K562 (cell line): Measurements from ENCODE around the gene GRWD1. TPM values are rescaled to one million over a fixed set of nuclear protein-coding genes. Genes with fewer than 3 reads are reported as not detected.

ENCODE experiments used
- ATAC-seq: fragments of 200-7000 bp; cut with Tn5 transposase; 3 replicates; pipeline ENCODE4 v1.9.1; 2020; ENCODE audit warnings: moderate library complexity
- BruUV-seq: library from RNA; stranded (reverse); fragments of 400-500 nt; replicated peaks from 2 replicates; lab custom pipeline; 2021; lab: Mats Ljungman, UMichigan
- CTCF ChIA-PET: fragments of 300-600 bp; formaldehyde crosslinking; extraction: SDS; loops from one replicate; lab custom pipeline; 2021; ENCODE audit warnings: low intra/inter-chr PET ratio; lab: Yijun Ruan, JAX
- POLR2A ChIA-PET: fragments of 300-600, 350-650 bp; sonication (Branson Sonifier 250); formaldehyde crosslinking; extraction: SDS; loops from one replicate; lab custom pipeline; 2021; ENCODE audit warnings: antibody characterized with exemption, inconsistent platforms; lab: Yijun Ruan, JAX
- DNase-seq, 4 experiments: peaks; one replicate each; pipeline versions ENCODE4 v3.0.0 to v3.0.0-alpha.2; 2011 to 2018; ENCODE audit warnings: low spot score in 3 of 4, mixed read lengths in 3 of 4; ENCODE audit errors: extremely low read depth in 1 of 4
- FAIRE-seq: peaks from 2 replicates; lab custom pipeline; 2011; peaks lifted over from hg19 to GRCh38; lab: Jason Lieb, UNC
- H2AFZ ChIP-seq: 2 replicates; pipeline ENCODE4 v1.6.0; 2011; ENCODE audit warnings: low read depth, low read length, control low read depth, inconsistent platforms
- H3K27ac ChIP-seq: fragments of 200-600 bp; 3 replicates; pipeline ENCODE4 v1.8.0; 2011; ENCODE audit warnings: low read depth, mild to moderate bottlenecking, control low read depth, inconsistent platforms, low read length, moderate library complexity, mixed read lengths; ENCODE audit errors: extremely low read depth
- H3K27me3 ChIP-seq, 2 experiments: fragments of 300-600 bp in 1 of 2; 2 replicates in 1 of 2; 3 replicates in 1 of 2; pipeline versions ENCODE4 v1.6.0 to v1.8.0; 2011; ENCODE audit warnings: inconsistent platforms in 2 of 2, low read length in 2 of 2, mild to moderate bottlenecking in 1 of 2, mixed read lengths in 1 of 2, moderate library complexity in 1 of 2; ENCODE audit not compliant: control insufficient read depth in 2 of 2, insufficient read depth in 2 of 2
- H3K36me3 ChIP-seq: fragments of 300-600 bp; 3 replicates; pipeline ENCODE4 v1.8.0; 2011; ENCODE audit warnings: mild to moderate bottlenecking, low read length, inconsistent platforms; ENCODE audit not compliant: control insufficient read depth, insufficient read depth
- H3K4me1 ChIP-seq, 2 experiments: fragments of 200-600 bp in 1 of 2; replicated peaks in 1 of 2; 2 replicates in 1 of 2; 3 replicates in 1 of 2; pipeline versions ENCODE4 v1.5.1 to v1.8.0; 2011; ENCODE audit warnings: inconsistent platforms in 2 of 2, low read length in 2 of 2, mild to moderate bottlenecking in 1 of 2, mixed read lengths in 1 of 2, moderate library complexity in 1 of 2; ENCODE audit not compliant: control insufficient read depth in 2 of 2, insufficient read depth in 2 of 2
- H3K4me2 ChIP-seq: 2 replicates; pipeline ENCODE4 v1.6.1; 2011; ENCODE audit warnings: low read length, control low read depth, inconsistent platforms, mixed read lengths; ENCODE audit not compliant: insufficient read depth
- H3K4me3 ChIP-seq: fragments of 200-600 bp; sonication (generic), shearing (Covaris generic); 2 replicates; pipeline ENCODE4 v1.5.1; 2016; ENCODE audit warnings: control low read depth, inconsistent platforms
- H3K79me2 ChIP-seq: fragments of 200-600 bp; 3 replicates; pipeline ENCODE4 v1.8.0; 2011; ENCODE audit warnings: low read length, inconsistent platforms; ENCODE audit not compliant: control insufficient read depth, insufficient read depth
- H3K9ac ChIP-seq, 2 experiments: 2 replicates each; pipeline versions ENCODE4 v1.6.0 to v1.6.1; 2011; ENCODE audit warnings: low read depth in 2 of 2, low read length in 2 of 2, control low read depth in 1 of 2, inconsistent platforms in 1 of 2, mild to moderate bottlenecking in 1 of 2, mixed read lengths in 1 of 2; ENCODE audit not compliant: insufficient read depth in 1 of 2
- H3K9me1 ChIP-seq: one replicate; pipeline ENCODE4 v1.6.0; 2011; ENCODE audit warnings: inconsistent platforms, mild to moderate bottlenecking, low read length, moderate library complexity; ENCODE audit not compliant: control insufficient read depth, insufficient read depth
- H3K9me3 ChIP-seq: replicated peaks from 2 replicates; pipeline ENCODE4 v1.5.1; 2011; ENCODE audit warnings: low read depth, low read length, inconsistent platforms; ENCODE audit not compliant: control insufficient read depth, insufficient read depth
- H4K20me1 ChIP-seq: replicated peaks from 2 replicates; pipeline ENCODE4 v1.6.1; 2011; ENCODE audit warnings: low read length, inconsistent platforms, mixed read lengths; ENCODE audit not compliant: control insufficient read depth, insufficient read depth
- HNRNPUL1 ChIP-seq: fragments of 200-400 bp; formaldehyde crosslinking; IDR thresholded peaks from 2 replicates; pipeline ENCODE4 v1.6.1; 2017; ENCODE audit warnings: low read length
- MCM5 ChIP-seq: fragments of 450-650 bp; IDR thresholded peaks from 2 replicates; pipeline ENCODE4 v1.6.1; 2016; ENCODE audit warnings: low read depth
- MTA1 ChIP-seq: fragments of 450-650 bp; IDR thresholded peaks from 2 replicates; pipeline ENCODE4 v1.6.1; 2017; ENCODE audit warnings: borderline replicate concordance
- POLR2G ChIP-seq: fragments of 200-400 bp; formaldehyde crosslinking; IDR thresholded peaks from 2 replicates; pipeline ENCODE4 v1.6.1; 2017; ENCODE audit warnings: low read depth, mild to moderate bottlenecking, antibody characterized with exemption, low read length, moderate library complexity
- RBFOX2 ChIP-seq: fragments of 200-400 bp; formaldehyde crosslinking; IDR thresholded peaks from 2 replicates; pipeline ENCODE4 v1.6.1; 2017; ENCODE audit warnings: low read depth, mild to moderate bottlenecking, low read length, moderate library complexity
- SUPT5H ChIP-seq: fragments of 450-650 bp; IDR thresholded peaks from 2 replicates; pipeline ENCODE4 v1.6.1; 2016
- ZNF197 ChIP-seq: fragments of 200-800 bp; sonication (Bioruptor generic); IDR thresholded peaks from 2 replicates; pipeline ENCODE4 v1.6.1; 2016; ENCODE audit warnings: low read depth, missing genetic modification characterization, missing compliant biosample characterization
- ZNF518B ChIP-seq: fragments of 250-450 bp; sonication (Bioruptor Pico); IDR thresholded peaks from 2 replicates; pipeline ENCODE4 v1.5.0; 2021; ENCODE audit warnings: mild to moderate bottlenecking, moderate library complexity
- ZNF696 ChIP-seq: fragments of 250-450 bp; sonication (Bioruptor Pico); conservative IDR thresholded peaks from 2 replicates; pipeline ENCODE4 v1.4.0; 2020; ENCODE audit warnings: mild to moderate bottlenecking, moderate library complexity
- WGBS: fragments of 100-300 bp; shearing (Covaris generic); methylation state at CpG from one replicate; pipeline ENCODE4 v1.1.6; 2016; ENCODE audit warnings: low coverage, mixed read lengths; ENCODE audit not compliant: insufficient coverage; ENCODE audit errors: missing lambda C conversion rate; 5-methylcytosine and 5-hydroxymethylcytosine counted together
- in situ Hi-C: fragments of 300-500 bp; cut with MboI; formaldehyde crosslinking; loops from 4 replicates; pipeline ENCODE4 v1.15.0; 2018; ENCODE audit warnings: inconsistent platforms, mixed read lengths
- intact Hi-C: fragments of 100-400 bp; cut with micrococcal nuclease; formaldehyde crosslinking; loops from 2 replicates; pipeline ENCODE4 v1.14.2; 2022
- polyA plus RNA-seq, 8 experiments: library from polyadenylated mRNA; depleted of rRNA in 4 of 8; stranded (reverse) in 5 of 8; unstranded in 3 of 8; fragments of >200 nt; fragmentation: Nextera tagmentation in 2 of 8; fragmentation: Illumina TruSeq in 1 of 8; extraction: Ambion mirVana in 2 of 8; extraction: Trizol in 1 of 8; gene quantifications; 2 replicates each; pipeline versions ENCODE4 v1.2.1 to v1.2.3, GENCODE V29; 2011 to 2014; ENCODE audit warnings: inconsistent platforms in 1 of 8, missing spikeins in 1 of 8
- total RNA-seq, 7 experiments: library from RNA; depleted of rRNA in 6 of 7; stranded (reverse); fragments of >200 nt in 6 of 7; fragmentation: Illumina TruSeq in 2 of 7; extraction: Trizol in 2 of 7; gene quantifications; 2 replicates each; pipeline versions ENCODE4 v1.2.1 to v1.2.3, GENCODE V29; 2011 to 2021; ENCODE audit warnings: low replicate concordance in 1 of 7

GRWD1 gene
- total and polyA plus RNA-seq, 9 of the 15 experiments (the other 6 are each of a cell fraction or from before 2014, with no cell fraction given): 1.5 to 87.2 (median 24.5) TPM

GRCh38 chr19:48474084-48474592 lies 28.4 kb downstream of the GRWD1 start:
- WGBS: 94% methylated on average over 13 of the region's 16 CpGs
- H2AFZ ChIP-seq: no peak overlapping the region
- ATAC-seq (no peak), FAIRE-seq (no peak)
- intact Hi-C loops: no loop called here
- POLR2A ChIA-PET: no interaction called here
- peaks cover 3 to 19% of the 10 kb centered on the region in 2 experiments; a peak in 4 of 5 replicates for H3K4me1 ChIP-seq
- TF ChIP-seq POLR2G (peak; percentile 49; the same call in 1 of the 2 replicates), RBFOX2 (peak; percentile 15; the same call in 1 of the 2 replicates), MTA1 (no peak)
- TF ChIP-seq, all 486 proteins: peak for 2
- no peak overlapping the region for H3K27ac ChIP-seq
- H3K36me3 ChIP-seq: peaks cover 82% of the 10 kb centered on the region
- in situ Hi-C loops: no loop called here
- peaks cover 16% of the 10 kb centered on the region for H4K20me1 ChIP-seq
- peaks cover 3% of the 10 kb centered on the region for H3K9me1 ChIP-seq
- no peaks in the 10 kb centered on the region for H3K27me3 ChIP-seq
- DNase-seq: no peak
- no peaks in the 10 kb centered on the region for H3K9me3 ChIP-seq
- peak overlapping the region in 1 of 2 experiments; percentile 52; a peak in 1 of 4 replicates for H3K9ac ChIP-seq
- CTCF ChIA-PET: no interaction called here
- H3K79me2 ChIP-seq: peaks cover 16% of the 10 kb centered on the region
- BruUV-seq: no TSS peak
- no peak overlapping the region for H3K4me3 ChIP-seq
- no peak overlapping the region for H3K4me2 ChIP-seq

DNA sequence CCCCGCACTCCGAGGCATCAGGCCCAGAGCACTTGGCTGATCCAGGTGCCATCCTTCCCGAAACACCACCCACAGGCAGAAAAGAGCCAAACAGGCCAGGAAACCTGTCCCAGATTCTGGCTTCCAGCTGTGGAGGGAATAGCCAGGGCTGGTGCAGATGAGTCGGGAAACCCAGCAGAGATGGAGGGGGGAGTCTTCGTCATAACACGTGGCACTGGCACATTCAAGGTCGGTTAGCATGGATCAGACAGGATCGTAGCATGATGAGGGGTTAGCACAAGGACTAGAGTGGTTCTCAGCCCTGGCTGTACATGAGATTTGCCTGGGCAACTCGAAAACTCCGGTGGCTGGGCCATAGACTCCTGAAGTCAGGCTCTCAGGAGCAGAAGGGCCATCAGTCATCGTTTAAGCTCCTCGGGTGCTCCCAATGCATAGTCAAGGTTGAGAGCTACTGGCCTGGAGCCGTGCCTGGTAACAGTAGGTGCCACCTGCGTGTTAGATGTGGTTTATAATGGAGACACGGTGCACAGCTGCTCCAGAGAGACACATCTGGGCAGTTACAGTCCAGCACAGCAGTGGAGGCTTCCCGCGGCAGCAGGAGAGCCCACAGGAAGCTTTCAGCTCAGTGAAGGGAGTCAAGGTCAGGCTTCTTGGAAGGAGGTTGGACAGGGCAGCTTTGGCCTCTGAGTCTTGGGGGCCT lies 29.7 kb downstream of the GRWD1 start:
- Histone ChIP-seq H3K36me3 (peaks cover 86% of the 10 kb centered on the region), H3K4me1 (peaks cover 0 to 19% of the 10 kb centered on the region in 2 experiments; a peak in 2 of 5 replicates), H4K20me1 (peaks cover 8% of the 10 kb centered on the region; the same call in 1 of the 2 replicates), H3K4me3 (no peak overlapping the region), H3K9me1 (peaks cover 3% of the 10 kb centered on the region), H3K9me3 (no peaks in the 10 kb centered on the region), H3K9ac (peak overlapping the region in 1 of 2 experiments; percentile 55; a peak in 1 of 4 replicates), H3K79me2 (peaks cover 5% of the 10 kb centered on the region), H3K4me2 (no peak overlapping the region), H3K27ac (no peak overlapping the region), H3K27me3 (no peaks in the 10 kb centered on the region), H2AFZ (no peak overlapping the region)
- POLR2A ChIA-PET: interaction anchor here (0.5 to 1.9 kb wide), 6 partner anchors 9 to 458 kb away, joined by 3 to 6 read pairs (median 4); no protein-coding TSS in a partner anchor
- intact Hi-C loops (no loop called here), in situ Hi-C loops (no loop called here)
- FAIRE-seq (no peak), ATAC-seq (no peak), DNase-seq (no peak)
- BruUV-seq: no TSS peak
- no peak for TF ChIP-seq ZNF696 (CRISPR knock-in tag)
- TF ChIP-seq ZNF197: no peak
- no peak for TF ChIP-seq HNRNPUL1
- TF ChIP-seq ZNF518B (CRISPR knock-in tag): no peak
- TF ChIP-seq SUPT5H: no peak
- no peak for TF ChIP-seq MCM5
- CTCF ChIA-PET: no interaction called here
- 89% methylated on average over 16 of the region's 17 CpGs for WGBS
